Measurements from ENCODE around the gene DGUOK.

DGUOK gene

GRCh38 chr2:73980566-73980965 lies 53.9 kb downstream of the DGUOK start:
- H3K4me1 ChIP-seq (ENCODE audit: control insufficient read depth in 1 of 2, insufficient read depth in 1 of 2, low read depth in 1 of 2, low read length in 1 of 2): peaks cover 57 to 62% of the 10 kb centered on the region in 2 experiments
- H3K27ac ChIP-seq: no peak overlapping the region
- no peak overlapping the region for H3K4me3 ChIP-seq (ENCODE audit: low read depth in 1 of 2, low read length in 1 of 2)
- H3K27me3 ChIP-seq: no peaks in the 10 kb centered on the region
- no peaks in the 10 kb centered on the region for H3K36me3 ChIP-seq
- no peaks in the 10 kb centered on the region for H3K9me3 ChIP-seq
- TF ChIP-seq CTCF (IDR thresholded peaks at IDR 0.05): no peak

- H3K36me3 ChIP-seq: peaks cover 8% of the 10 kb centered on the region
- TF ChIP-seq CTCF (IDR thresholded peaks at IDR 0.05): no peak
- no peaks in the 10 kb centered on the region for H3K9me3 ChIP-seq
- H3K4me1 ChIP-seq (ENCODE audit: control insufficient read depth in 1 of 2, insufficient read depth in 1 of 2, low read depth in 1 of 2, low read length in 1 of 2): peaks cover 65 to 69% of the 10 kb centered on the region in 2 experiments
- peak overlapping the region; percentile 28 for H3K27ac ChIP-seq
- H3K4me3 ChIP-seq (ENCODE audit: low read depth in 1 of 2, low read length in 1 of 2): peak overlapping the region; percentile 32 to 52
- no peaks in the 10 kb centered on the region for H3K27me3 ChIP-seq
Observed at GRCh38 chr2:73981081-73982001, 54.7 kb downstream of the DGUOK start.

- TF ChIP-seq CTCF (IDR thresholded peaks at IDR 0.05): no peak
- Histone ChIP-seq H3K27ac (peak overlapping the region; percentile 97), H3K4me1 (ENCODE audit: control insufficient read depth in 1 of 2, insufficient read depth in 1 of 2, low read depth in 1 of 2, low read length in 1 of 2) (peaks cover 73 to 77% of the 10 kb centered on the region in 2 experiments), H3K9me3 (no peaks in the 10 kb centered on the region), H3K4me3 (ENCODE audit: low read depth in 1 of 2, low read length in 1 of 2) (no peak overlapping the region), H3K36me3 (peaks cover 12% of the 10 kb centered on the region), H3K27me3 (no peaks in the 10 kb centered on the region)
Observed at GRCh38 chr2:73982140-73982617, 55.5 kb downstream of the DGUOK start.

GRCh38 chr2:73983322-73984202 lies 56.9 kb downstream of the DGUOK start:
- peaks cover 87 to 88% of the 10 kb centered on the region in 2 experiments for H3K4me1 ChIP-seq (ENCODE audit: control insufficient read depth in 1 of 2, insufficient read depth in 1 of 2, low read depth in 1 of 2, low read length in 1 of 2)
- peaks cover 12% of the 10 kb centered on the region for H3K36me3 ChIP-seq
- peak overlapping the region; percentile 97 for H3K27ac ChIP-seq
- TF ChIP-seq CTCF (IDR thresholded peaks at IDR 0.05): no peak
- no peaks in the 10 kb centered on the region for H3K9me3 ChIP-seq
- H3K27me3 ChIP-seq: no peaks in the 10 kb centered on the region
- H3K4me3 ChIP-seq (ENCODE audit: low read depth in 1 of 2, low read length in 1 of 2): peak overlapping the region; percentile 70 to 73

GRCh38 chr2:73984203-73984921 lies 57.7 kb downstream of the DGUOK start, which contains the start of gene TET3:
Gene TET3 (plus strand): TSS chr2:73984910. CDS start chr2:73986404, 1,494 bp downstream.
- Histone ChIP-seq H3K36me3 (peaks cover 12% of the 10 kb centered on the region), H3K4me1 (ENCODE audit: control insufficient read depth in 1 of 2, insufficient read depth in 1 of 2, low read depth in 1 of 2, low read length in 1 of 2) (peaks cover 87 to 88% of the 10 kb centered on the region in 2 experiments), H3K27me3 (no peaks in the 10 kb centered on the region), H3K4me3 (ENCODE audit: low read depth in 1 of 2, low read length in 1 of 2) (peak within 1 kb of the TSS; percentile 74 to 88), H3K27ac (peak within 1 kb of the TSS; percentile 97), H3K9me3 (no peaks in the 10 kb centered on the region)
- no peak for TF ChIP-seq CTCF (IDR thresholded peaks at IDR 0.05)
